SIG-M5 treated with dmso at 0.1 percent for 504 hours (cell line): Measurements from ENCODE around the gene ST6GALNAC5.
"Not testable (repeated sequence)": the region's sequence is repeated elsewhere in the genome, so short reads cannot be mapped to it uniquely, and the experiment has no call there.

Experiments used
- DNase-seq: peaks from one replicate; lab custom pipeline; 2025; ENCODE audit not compliant: unreplicated experiment; lab: John Stamatoyannopoulos, UW

ST6GALNAC5 gene

DNA sequence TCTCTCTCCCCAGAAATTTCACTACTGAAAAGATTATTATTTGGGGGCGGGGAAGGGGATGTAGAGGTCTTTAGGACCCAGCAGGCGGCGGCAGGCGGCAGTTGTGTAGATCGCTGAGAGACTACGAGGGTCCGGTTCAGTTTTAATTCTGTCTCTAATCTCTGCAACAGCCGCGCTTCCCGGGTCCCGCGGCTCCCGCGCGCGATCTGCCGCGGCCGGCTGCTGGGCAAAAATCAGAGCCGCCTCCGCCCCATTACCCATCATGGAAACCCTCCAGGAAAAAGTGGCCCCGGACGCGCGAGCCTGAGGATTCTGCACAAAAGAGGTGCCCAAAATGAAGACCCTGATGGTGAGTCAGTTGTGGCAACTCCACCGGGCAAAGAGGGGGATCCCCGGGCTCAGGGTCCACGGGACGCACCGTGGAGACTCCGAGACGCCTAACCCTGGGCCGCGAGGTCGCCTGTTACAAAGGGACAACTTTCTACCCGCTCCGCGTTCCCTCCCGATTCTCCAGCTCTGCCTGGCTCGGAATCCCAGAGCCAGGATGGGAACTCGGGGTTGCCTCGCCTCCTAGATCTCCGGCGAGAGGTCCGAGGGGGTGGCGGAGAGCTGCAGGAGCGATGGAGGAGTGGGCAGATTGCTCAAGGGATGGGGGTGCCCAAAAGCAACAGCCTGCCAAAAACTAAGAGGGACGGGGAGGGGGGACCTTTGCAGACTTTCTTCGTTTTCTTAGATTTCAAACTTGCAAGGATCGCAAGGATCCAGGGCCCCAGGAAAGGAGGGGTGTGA is at the start of gene ST6GALNAC5:
Gene ST6GALNAC5, plus strand, starts transcription at position 139 of the 789 bp plus-strand sequence.
- no peak for DNase-seq

DNA sequence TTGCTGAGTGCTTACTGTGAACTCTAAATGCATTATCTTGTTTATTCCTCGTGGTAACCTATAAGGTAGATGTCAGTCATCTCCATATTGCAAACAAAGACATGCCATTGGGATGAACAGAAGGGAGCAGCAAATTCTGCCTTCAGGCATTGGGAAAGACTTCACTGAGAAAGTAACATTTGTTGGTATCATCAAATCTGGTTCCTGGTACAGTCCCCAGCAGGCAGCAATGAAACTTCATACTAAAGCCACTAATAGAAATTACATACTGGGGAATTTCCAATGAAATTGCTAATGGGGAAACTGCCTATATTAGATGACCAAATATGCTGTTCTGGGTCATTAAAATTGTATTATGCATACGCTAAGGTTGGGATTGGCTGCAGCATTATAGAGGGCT is 47.3 kb upstream of the ST6GALNAC5 start:
- DNase-seq: no peak

DNA sequence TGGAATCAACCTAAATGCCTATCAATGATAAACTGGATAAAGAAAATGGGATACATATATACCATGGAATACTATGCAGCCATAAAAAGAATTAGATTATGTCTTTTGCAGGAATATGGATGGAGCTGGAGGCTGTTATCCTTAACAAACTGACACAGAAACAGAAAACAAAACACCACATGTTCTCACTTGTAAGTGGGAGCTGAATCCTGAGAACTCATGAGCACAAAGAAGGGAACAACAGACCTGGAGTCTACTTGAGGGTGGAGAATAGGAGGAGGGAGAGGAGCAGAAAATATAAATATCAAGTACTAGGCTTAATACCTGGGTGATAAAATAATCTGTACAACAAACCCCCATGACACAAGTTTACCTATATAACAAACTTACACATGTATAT is 44.3 kb upstream of the ST6GALNAC5 start:
- not testable (repeated sequence) for DNase-seq

DNA sequence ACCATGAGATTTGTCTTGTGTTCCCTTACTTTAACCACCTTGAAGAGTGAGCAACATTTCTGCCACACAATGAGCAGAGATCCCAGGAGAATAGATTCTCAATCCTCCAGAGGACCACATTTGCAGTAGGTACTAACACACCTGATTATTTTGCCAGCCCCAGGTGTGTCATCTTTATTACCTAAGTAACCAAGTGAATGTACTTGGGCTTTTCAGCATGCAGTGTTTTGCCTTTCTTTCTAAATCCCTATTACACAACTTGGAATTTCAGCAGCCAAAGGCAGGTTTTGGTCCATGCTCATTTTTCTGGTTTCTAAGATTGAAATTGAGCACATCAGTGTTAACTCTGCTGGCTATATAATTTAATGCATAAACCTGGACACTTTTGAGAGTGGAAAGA is 43.2 kb upstream of the ST6GALNAC5 start:
- no peak for DNase-seq

DNA sequence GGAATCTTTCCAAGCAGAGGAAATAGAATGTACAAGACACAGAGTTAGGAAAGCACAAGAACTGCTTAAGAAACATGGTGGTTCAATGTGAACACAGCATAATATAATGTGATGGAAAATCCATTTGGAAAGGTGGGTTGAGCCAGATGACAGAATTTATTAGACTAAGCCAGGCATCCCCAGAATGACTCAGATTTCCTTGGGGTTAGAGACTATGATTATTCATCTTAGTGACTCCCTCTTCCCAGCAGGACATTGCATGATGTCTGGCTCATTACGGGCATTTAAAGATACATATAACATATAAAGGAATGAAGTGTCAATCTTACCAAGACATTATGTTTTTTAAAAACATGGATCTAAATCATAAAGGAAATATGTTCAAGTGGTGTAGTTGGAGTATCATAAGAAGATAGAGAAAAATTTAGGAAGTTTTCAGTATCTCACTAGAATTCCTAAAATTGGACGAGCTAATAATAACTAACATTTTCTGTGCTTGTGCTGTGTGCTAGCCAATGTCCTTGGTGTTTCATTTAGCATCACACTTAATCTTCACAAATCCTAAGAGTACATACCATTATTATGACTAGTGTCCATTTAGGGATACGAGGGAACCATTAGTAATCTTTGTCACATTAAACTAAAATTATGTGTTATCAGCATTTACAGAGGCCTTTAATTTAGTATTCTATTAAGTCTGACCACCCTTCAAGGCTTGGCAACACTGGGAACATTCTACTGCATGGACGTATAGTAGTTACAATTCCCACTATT is 41.0 kb upstream of the ST6GALNAC5 start:
- no peak for DNase-seq

DNA sequence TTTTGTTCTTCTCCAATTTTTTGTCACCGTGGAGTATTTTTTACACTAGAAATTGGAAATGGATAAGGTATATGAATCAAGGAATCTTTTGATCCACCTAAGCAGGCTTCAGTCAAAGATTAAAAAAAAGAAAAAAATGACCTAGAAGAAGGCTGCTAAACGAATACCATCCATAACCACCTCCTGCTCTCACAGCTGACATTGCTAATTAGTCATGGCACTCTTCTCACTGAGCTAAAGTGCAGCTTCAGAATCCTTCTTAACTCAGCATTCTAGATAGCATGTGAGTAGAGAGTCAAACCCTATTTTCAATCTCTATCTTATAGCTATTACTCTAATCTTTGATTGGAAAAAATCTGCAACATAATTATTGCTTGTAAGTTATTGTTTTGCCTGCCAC is 40.2 kb upstream of the ST6GALNAC5 start:
- no peak for DNase-seq

DNA sequence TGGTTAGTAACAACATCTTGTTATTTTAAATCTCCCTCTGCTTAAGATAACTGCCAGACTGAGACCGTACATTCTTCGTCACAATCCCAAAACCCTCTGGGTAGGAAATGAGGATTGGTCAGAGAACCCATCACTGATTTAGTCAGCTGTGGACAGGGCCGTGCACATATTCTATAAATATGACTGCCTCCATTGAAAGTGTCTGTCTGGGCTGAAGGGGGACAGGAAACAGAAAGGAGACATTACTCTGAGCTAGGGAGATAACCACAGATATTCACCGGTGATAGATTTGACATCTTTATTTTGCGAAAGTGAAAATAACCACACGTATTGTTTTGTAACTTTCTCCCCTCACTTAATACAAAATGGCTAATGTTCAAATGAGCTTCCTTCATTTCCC is 36.9 kb upstream of the ST6GALNAC5 start:
- DNase-seq: no peak

DNA sequence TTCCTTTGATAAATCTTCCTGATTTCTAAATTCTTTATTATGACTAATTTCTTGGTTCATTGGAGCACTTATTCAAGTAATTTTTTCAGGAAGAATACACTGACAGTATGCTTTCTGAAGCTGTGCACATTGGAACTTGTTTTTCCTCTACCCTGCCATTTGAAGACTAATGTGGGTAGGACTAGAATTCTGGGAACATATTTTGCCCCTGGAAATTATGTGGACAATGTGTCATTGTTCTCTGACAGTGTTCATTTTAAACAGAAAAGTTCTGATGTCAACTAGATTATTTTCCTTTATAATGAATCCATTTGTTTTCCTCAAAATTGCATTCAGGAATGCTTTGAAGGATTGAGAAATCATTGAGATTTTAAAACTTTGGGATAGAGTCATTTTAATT is 34.8 kb upstream of the ST6GALNAC5 start:
- no peak for DNase-seq

DNA sequence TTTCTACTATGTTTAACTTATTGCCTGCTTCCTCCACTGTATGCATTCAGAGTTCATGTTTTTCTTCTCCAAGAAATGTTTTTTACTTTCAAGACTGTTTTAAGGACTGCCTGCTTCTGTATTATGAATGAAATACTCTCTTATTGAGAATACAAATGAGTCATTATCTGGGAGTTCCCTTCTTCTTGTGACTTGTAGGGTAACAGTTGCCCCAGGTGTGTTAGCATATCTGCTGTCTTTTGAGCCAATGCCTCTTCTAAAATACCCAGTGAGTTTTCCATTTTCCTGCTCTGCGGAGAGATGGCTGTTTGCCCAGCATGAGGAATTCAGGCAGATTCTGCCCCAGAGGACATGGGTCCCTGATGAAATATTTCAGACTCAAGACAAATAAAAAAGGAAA is 34.1 kb upstream of the ST6GALNAC5 start:
- DNase-seq: no peak

DNA sequence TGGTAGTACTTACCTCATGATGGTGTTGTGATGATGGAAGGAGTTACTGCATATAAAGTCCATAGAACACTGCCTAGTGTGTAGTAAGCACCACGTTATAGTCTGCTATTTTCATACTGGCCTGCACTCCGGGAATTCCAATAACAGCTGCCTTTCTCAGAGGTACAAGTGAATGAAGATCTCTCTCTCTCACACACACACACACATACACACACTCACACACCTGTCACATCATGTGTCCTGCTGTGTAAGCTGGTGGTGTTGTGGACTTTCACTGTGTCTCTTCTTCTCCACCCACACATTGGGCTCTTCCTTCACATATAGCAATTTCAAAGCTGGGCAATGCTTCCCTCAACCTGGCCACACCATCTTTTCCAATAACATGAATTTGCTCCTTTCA is 33.4 kb upstream of the ST6GALNAC5 start:
- no peak for DNase-seq

DNA sequence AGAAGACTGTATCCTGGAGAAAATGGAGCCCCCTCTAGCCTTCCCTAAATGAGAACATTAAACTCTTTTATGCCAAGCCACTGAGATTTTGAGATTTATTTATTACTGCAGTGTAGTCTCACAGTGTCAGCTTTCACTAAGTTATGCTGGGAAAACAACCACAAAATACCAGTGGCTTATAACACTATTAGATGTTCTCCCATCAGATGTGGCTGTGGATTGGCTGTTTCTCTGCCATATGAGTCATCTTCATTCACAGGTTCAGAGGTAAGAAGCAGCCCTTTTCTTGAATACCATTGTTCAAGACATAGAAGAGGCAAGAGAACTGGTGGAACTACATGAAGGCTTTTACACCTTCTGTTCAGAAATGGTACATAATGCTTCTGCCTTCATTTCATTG is 32.1 kb upstream of the ST6GALNAC5 start:
- DNase-seq: no peak

DNA sequence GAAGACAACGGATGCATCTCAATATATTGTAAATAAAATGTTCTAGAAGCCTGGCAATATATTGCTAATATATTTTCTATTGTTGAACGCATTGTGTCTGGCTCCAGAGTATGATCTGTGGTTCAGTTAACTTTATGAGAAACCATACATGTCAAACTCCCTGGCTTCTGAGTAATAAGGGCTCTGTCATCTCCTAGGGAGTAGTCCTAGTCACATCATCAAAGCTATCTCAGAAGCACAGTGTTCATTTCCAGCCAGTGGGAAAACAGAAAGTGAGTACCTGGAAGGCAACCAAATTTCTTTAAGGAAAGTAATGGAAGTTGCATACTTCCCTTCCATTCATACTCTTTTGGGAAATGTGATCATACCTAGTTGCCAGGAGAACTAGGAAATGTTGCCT is 27.0 kb upstream of the ST6GALNAC5 start:
- no peak for DNase-seq

DNA sequence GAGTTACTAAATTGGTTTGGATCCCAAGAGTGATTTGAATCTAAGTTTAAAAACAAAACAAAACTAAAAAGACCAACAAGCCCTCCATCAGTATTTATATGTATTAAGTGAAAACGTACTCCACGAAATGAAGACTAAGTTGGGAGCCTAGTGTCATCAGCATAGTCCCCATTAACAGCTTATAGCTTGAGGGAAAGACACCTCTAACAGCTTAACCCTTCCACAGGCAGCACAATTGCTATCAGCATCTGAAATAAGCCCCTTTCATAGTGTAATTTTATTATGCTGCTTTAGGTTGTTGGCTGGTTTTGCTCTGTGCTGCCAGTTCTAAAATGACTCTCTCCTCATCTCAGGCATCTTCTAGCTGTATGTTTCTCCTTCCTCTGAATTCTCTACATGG is 25.8 kb upstream of the ST6GALNAC5 start:
- DNase-seq: no peak

DNA sequence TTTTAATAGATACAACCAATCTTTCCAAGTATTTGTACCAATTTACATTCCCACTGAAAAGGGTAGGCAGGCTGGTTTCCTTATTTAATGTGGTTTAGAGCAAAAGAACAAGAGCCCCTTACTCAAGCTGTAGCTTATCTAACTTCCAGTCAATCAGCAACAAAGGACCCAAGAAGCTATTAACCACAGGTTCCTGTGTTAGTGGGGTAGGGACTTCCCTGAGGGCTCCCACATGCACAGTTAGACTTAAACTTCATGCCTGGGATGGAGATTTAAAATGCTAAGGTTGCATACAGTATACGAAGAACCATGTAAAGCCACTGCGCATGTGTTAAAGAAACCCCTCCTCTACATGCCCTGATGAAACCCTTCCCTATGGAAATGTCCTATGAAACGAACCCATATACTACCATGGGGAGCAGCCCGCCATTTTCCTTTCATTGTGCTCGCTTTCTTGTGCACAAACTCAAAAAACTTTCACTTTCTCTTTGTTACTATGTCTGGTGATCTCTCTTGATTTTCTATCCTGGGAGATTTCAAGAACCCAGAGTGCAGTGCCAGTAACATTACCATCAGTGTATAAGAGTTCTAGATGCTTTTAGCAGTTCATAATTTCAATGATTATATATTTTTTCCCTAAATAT is 23.3 kb upstream of the ST6GALNAC5 start:
- DNase-seq: no peak

DNA sequence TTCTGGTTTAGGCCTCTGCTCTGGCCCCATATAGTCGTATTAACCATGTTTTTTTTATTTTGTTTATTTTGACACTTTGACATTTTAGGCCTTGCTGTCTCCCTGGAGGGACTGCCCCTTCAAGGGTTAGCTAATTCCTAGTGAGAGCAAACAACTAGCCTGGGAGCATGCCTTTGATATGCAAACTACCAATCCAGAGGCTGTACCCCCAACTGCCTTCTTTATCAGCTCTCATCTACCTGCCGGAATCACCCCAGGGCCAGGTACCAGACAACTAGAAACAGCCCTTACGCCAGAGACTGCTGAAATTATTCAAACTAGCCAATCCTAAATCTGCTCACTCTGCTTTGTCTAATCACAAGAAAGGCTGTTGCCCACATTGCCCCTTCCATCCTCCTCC is 13.0 kb upstream of the ST6GALNAC5 start:
- DNase-seq: no peak

DNA sequence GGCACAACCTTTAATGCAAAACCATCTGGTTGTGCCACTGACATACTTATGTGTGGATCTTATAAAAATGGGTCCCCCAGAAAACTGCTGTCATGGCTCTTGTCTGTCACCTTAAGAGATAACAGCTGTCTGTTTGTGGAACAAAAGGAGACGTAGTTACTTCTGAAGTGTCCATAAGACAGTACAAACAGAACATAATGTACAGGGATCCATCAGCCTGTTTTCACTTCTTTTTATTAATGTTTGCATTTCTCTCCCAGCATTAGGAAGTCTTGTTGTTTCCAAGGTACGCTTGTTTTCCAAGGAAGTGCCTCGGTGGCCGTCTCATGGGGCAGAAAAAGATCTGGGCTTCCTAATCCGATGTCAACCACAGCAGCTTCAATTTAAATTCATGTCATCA is 11.2 kb upstream of the ST6GALNAC5 start:
- DNase-seq: no peak

DNA sequence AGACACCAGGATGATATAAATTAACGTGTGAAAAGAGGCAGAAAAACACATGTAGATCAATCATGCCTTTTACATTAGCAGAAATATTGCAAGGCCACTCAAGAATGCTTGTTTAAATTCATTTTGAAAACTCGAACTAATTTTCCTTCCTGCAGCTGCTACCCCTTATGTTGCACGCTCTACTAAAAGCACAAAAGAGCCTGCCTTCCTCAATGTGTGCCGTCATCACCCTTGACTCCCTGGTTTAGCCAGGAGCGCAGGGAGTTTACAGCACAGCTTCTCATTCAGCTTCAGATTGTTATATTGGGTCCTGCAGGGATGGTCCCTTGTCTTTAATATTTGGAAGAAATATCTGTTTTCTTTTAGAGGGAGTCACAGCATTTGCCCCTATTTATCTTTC is 10.1 kb upstream of the ST6GALNAC5 start:
- no peak for DNase-seq

DNA sequence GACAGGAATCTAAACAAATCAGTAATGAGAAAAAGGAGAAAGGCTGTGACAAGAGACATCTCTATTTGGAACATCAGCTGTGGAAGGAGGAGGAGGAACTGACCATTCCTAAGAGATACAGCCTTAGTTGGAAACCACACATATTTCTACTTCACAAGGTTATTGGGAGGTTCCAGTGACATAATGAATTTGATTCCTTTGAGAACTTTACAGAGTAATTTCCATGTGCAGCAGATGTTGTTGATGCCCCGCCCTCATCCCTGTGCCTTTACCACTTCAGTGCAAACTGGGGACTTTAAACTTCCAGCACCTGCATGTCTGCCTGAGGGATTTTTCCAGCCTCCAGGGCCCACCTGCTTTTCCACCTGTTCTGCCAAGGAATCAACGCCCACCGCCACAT is 9.3 kb upstream of the ST6GALNAC5 start:
- DNase-seq: no peak

DNA sequence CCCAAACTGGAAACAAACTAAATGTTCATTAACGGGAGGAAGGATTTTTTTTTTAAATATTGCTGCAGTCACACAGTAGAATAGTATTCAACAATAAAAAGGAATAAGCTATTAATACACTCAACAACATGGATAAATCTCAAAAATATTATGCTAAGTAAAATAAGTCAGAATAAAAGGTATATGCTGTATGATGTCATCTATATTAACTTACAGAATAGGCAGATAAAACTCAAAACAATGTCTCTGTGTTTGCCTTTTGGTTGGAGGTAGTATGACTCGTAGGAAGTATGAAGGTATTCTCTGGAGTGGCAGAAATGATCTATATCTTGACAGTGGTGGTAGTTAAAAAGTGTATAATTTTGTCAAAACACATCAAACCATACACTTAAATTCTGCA is 6.1 kb upstream of the ST6GALNAC5 start:
- no peak for DNase-seq

DNA sequence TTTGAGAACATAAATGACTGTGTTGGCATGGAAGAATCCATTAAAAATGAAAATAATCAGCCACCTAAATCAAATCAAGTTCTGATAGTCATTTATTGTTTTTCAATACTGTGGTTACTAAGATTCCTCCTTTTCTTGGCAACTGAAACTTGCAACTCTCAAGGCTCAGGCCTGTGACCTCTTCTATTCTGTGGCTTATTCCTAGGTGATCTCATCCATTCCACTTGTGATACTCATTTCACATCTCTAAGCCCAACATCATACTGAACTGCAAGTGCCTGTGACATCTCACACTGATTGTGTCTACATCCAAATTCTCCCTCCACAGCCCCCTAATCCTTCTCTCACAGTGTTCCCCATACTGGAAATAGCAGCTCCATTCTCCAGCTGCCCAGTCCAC is 4.8 kb upstream of the ST6GALNAC5 start:
- no peak for DNase-seq

DNA sequence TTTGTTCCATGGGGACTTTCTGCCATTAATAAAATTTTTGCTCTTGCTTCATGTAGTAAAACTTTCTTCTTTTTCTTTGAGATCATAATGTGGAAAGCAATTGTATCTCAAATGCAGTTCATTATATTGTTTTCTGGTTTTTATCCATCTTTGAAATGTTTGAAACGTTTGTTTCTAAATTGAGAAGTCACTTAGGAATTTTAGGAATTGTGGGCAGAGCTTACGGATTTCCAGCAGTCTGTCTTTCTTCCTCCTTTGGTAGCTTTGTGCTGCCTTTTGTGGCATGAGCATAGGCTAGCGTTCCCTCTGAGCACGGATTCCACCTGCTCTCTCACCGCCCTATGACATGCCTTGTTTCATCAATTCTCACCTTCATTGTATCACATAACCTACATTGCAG is 2.9 kb upstream of the ST6GALNAC5 start:
- DNase-seq: no peak

DNA sequence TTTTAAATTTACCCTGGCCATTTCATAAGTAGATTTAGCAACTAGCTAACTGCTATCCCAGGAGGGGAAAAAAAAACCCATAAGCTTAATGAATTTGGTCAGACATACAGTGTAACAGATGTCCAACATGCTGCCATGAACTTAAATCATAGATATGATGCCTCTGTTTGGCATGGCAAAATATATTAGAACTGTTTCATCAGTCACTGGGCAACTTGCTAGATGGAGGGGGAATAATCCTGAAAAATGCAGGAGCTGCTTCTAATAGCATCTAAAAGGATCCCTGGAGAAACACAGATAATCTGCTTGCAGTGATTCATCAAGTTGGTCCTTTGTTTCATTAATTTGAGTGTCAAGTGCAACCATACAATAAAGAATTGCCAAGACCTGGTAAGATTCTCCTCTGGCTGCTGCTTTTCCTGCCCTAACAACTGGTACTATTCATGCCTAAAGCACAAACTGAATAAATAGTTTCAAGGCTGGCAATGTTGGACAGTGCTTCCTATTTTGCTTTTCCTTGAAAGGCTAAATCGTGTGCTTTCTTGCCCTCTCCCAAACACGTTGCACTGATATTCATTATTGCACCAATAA is 1.5 kb upstream of the ST6GALNAC5 start:
- no peak for DNase-seq
